GM12873 (cell line): ENCODE data around the gene SIT1.

Experiments used
- CTCF ChIP-seq: IDR thresholded peaks from 2 replicates; pipeline ENCODE4 v1.5.1; 2012; ENCODE audit warnings: low read depth, mild to moderate bottlenecking, moderate library complexity, low read length, control low read depth; ENCODE audit not compliant: insufficient read depth; ENCODE audit errors: missing control alignments

SIT1 gene

GRCh38 chr9:35606138-35606504 is 44.6 kb downstream of the SIT1 start:
- TF ChIP-seq CTCF, result no peak

- no peak for TF ChIP-seq CTCF
Measured at GRCh38 chr9:35605351-35606137, 45.2 kb downstream of the SIT1 start.

GRCh38 chr9:35604578-35605350 is 46.0 kb downstream of the SIT1 start, which contains the start of gene TESK1:
TESK1 (plus strand) TSS chr9:35605262; CDS start chr9:35605620, 358 bp downstream.
- TF ChIP-seq CTCF, result no peak

- TF ChIP-seq CTCF, result peak; percentile 85
Measured at GRCh38 chr9:35603986-35604577, 46.6 kb downstream of the SIT1 start.

GRCh38 chr9:35603506-35603985 is 47.2 kb downstream of the SIT1 start:
- TF ChIP-seq CTCF, result no peak

- peak; percentile 42 for TF ChIP-seq CTCF
Measured at GRCh38 chr9:35599763-35600604, 50.7 kb downstream of the SIT1 start.
